ENCODE data around the gene STAC2.

- TF ChIP-seq CTCF (IDR thresholded peaks at IDR 0.05; ENCODE audit: low read depth, low read length, poor library complexity, severe bottlenecking) (no peak), EZH2phosphoT487 (IDR thresholded peaks at IDR 0.05; ENCODE audit: borderline replicate concordance, low read length) (no peak)
Measured at GRCh38 chr17:39224778-39225307, 902 bp downstream of the STAC2 start.

All from DOHH2 (cell line).